Measurements from ENCODE around the gene AFAP1L2. TPM values are rescaled to one million over a fixed set of nuclear protein-coding genes. Genes with fewer than 3 reads are reported as not detected.

The AFAP1L2 gene
- polyA plus RNA-seq, 4 donors: 29.2 to 48.8 (median 44.9) TPM

DNA sequence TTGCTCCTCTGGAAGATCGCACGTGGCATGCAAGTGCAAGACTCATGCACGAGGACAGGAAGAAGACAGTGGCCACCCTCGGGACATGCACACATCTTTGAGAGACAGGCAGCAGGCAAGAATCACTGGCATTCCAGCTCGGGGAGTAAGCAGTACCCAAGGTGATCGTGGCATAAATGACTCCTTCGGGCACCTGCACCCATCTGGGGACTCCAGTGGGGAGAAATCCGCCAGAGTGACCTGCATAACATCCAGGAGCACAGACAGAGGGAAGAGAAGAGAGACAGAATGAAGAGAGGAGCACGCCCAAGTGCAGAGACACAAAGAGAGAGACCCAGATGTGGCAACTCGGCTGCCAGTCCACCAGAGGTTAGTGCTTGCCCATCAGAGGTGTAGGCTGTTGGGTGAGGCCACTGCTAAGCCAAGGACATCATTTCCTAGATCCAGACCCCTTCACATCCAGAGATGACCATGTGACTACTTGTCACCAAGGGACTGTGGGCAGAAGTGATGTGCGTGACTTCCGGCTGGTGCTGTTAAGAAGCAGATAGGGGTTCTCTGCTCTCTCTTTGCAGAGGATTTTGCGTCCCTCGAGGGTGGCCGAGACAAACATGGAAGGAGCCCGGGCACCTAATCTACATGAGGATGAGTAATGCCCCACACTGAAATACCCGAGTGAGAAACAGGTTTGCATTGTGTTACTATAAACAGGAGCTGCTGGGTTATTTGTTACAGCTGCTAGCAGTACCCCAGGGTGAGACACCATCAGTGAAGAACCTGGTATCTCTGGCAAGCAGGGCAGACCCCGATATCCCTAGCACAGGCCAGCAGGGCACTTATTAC, 84.7 kb downstream of the AFAP1L2 start:
- no peak for DNase-seq (ENCODE audit: low read depth in 4 of 4, low spot score in 3 of 4)

DNA sequence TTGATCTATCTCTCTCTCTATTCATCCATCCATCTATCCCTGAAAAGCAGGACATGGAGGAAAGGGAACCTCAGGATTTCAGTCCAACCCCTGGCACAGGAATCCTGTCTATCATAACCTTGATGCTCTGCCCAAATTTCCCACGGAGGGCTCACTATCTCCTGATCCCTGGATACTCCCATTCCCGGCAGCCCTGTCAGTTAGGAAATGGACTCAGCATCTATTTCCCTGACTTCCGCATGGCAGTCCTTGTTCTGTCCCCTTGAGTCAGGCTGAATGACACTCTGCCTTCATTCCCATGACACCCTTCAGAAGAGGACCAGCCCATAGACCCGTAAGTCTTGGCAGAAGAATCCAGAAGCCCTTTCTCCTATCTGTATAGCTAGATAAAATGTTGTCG, 87.6 kb downstream of the AFAP1L2 start:
- DNase-seq (ENCODE audit: low read depth in 4 of 4, low spot score in 3 of 4): no peak

DNA sequence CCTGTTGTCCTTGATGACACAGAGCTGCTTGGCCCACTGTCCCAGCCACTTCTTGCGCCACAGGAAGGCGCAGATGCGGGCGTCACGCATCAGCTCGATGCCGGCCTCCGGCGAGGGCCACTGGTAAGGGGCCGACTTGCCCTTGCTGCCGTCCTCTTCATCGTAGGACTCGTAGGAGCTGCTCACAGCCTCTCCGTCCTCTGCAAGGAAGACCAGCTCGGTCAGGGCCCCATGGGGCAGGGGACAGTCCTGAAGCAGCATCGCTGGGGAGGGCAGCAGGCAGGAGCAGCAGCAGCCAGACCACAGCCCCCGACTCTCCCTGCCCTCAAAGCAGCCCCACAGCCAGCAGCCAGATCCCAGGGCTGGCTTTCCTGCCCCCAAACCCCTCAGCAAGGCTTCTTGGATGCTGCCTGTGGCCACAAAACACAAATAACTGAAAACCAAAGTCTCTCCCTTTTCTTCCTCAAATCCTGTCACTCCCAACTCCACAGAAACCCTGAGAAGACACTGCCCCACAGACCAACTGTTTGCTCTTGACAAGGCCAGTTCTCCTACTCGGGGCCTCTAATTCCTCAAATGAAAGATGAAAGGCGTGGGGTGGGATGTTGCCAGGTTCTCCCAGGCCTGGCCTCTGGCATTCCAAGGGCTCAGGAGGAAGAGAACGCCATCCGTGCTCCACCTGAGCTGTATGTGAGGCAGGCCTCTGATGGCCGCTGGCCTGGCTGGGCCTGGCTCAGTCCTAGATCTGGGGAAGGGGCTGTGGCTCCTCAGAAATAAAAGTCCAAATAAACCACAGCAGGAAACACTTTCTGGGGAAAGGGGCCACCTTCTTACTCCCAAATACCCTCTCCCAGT, 88.5 kb downstream of the AFAP1L2 start:
- DNase-seq (ENCODE audit: low read depth in 4 of 4, low spot score in 3 of 4): no peak

DNA sequence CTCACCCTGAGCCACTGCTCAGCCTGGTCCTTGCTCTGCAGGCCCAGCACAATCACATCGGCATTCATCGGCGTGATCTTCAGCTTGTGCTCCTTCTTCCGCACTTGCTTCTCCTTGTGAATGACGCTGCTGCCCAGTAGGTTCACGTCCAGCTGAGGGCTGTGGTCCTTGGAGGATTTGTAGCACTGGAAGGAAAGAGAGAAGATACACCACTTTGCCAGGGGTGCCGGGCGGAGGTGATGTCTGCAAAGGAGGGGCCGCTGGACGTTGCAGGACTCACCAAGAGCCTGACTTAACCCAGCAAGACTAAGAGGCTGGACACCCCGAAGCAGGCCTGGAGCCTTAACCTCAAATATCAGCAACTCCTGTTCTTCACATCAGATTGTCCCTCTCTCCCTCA, 90.4 kb downstream of the AFAP1L2 start:
- no peak for DNase-seq (ENCODE audit: low read depth in 4 of 4, low spot score in 3 of 4)

DNA sequence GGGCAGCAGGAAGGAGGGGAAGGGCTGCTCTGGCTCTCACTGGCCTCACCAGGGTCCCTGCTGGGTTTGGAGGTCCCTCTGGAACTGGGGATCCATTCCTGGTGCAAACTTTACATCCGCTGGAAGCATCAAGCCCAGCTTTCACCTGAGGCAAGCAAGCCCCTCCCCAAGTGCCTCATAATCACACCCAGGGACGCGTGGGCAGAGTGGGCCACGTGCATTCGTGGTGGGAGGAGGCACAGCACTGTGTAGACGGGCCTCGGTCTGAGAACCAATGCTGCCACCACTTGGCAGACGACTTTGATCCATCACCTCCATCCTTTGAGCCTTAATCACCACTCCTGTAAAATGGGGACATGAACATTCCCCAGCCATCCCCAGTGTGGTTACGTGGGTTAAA, 91.2 kb downstream of the AFAP1L2 start:
- DNase-seq (ENCODE audit: low read depth in 4 of 4, low spot score in 3 of 4): no peak

DNA sequence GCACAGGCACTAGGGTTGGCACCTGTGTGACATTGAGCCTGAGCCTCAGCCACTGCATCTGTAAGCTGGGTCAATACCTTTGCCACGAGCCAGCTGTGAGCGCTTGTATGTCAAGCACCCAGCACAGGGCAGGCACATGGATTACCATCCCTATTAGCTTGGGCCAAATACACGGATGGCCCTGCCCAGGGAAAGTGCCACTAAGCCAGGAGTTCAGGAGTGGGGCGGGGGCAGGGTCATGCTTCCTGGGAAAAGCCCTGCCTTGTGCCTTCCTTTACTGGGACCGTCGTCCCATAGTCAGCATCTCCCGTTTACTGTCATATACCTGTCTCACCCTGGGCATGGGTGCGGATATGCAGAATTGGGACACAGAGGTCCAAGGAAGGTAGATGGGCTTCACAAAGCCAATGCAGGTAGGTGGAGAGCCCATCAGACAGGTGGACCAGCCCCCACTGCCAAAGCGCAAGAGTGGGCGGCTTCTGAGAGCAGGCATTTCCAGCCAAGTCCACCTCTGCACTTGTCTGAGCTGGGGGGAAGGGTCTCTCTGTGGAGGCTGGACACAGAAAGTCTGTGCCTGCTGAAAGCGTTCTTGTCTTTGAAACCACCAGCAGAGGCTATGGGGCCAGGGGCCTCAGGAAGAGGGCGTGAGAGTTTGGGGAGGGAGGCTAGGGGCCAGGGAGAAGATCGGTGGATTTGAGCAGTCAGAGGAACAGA, 92.6 kb downstream of the AFAP1L2 start:
- no peak for DNase-seq (ENCODE audit: low read depth in 4 of 4, low spot score in 3 of 4)

DNA sequence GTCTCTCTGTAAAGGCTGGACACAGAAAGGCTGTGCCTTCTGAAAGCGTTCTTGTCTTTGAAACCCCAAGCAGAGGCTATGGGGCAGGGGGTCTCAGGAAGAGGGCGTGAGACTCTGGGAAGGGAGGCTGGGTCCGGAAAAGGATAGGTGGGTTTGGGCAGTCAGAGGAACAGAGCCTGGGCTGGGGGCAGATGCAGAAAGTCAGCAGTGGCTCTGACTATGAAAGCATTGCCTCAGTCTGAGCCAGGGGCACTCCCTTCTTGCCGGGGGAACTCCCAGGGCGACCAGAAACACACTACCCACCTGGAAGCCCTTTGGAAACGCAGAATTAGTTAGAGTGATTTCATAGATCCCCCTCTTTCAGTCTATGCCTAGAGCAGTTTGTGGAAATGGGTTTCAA, 93.3 kb downstream of the AFAP1L2 start:
- DNase-seq (ENCODE audit: low read depth in 4 of 4, low spot score in 3 of 4): no peak

DNA sequence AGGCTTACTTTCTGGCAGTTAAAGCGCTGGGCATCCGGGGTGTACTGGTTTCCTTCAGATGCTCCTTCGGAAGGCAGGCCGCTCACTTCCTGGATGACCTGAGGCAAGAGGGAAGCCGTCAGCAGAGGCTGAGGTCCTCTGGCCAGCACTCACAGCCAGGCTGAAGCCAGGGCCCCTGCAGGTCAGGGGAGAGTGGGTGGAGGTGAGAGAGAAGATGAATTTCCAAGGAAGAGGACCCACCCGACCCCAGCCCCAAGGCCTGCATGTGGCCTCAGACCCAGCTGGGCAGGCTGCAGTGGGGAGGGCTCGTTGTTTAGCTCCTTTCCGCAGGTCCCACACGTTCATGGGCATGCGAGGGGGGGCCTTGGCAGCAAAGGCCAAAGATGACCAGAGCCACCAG, 94.0 kb downstream of the AFAP1L2 start:
- no peak for DNase-seq (ENCODE audit: low read depth in 4 of 4, low spot score in 3 of 4)

DNA sequence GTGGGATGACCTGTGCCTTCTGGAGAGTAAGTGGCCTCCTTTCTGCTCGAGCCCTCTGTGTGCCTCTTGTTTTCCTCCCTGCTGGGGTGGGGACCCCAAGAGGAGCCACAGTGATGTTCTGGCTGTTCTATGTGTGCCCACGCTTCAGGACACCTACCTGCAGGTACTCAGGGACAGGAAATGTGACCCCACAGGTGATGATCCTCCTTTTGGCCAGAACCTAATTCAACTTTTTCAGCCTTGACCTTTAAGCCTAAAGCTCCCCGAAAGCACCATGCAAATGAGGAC, 95.0 kb downstream of the AFAP1L2 start:
- no peak for DNase-seq (ENCODE audit: low read depth in 4 of 4, low spot score in 3 of 4)

DNA sequence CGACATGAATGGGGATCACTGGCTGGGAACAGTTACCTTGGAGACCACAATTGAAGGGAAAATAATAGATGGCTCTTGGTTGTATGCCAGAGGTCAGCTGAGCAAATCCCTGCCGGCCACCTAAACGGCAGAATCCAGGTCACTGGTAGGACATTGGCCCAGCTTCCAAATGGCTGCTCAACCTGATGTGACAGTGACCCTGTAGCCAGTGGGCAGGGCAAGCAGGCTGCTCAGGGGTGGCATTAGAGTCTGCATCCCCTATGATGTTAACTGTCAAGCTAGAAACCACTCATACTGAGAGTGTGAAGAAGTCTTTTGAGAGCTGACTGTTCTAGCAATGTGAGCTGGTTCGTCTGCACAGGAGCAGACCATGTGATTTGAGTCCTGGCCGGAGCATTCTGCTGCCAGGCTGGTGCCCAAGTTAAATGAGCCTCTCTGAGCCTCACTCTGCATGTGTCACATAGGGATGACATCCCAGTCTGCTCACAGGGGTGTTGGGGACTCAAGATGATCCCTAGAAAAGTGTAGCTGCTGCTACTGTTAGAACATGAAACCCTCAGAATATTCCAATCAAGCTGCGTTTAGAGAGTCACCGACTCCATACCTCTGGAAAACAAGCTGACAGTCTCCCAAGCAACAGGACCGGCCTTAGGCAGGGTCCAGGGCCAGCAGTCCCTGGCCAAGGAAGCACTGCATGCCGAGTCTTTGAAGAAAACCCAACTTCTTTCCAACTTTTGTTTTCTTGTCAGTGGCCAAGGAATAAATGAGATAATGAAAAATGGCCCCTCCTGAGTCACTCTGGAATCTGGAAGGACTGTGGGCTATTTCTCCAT, 95.6 kb downstream of the AFAP1L2 start:
- DNase-seq (ENCODE audit: low read depth in 4 of 4, low spot score in 3 of 4): no peak

DNA sequence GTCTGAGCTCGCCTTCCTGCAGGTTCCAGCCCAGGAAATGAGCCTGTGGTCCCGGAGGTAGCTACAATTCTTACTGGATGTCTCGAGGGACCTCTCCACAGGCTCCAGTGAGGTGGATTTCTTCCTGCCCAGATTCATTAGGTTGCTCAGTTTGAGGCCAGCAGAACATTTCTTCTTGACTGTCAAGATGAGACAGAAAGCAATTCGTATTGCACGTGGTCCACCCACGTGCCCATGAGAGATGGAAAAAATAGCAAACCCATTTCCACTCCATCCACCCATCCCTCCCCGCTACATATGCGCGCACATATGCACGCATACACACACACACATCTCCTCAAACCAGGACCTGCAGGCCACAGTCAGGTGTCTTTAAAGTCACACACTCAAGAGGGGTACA, 96.6 kb downstream of the AFAP1L2 start:
- no peak for DNase-seq (ENCODE audit: low read depth in 4 of 4, low spot score in 3 of 4)

DNA sequence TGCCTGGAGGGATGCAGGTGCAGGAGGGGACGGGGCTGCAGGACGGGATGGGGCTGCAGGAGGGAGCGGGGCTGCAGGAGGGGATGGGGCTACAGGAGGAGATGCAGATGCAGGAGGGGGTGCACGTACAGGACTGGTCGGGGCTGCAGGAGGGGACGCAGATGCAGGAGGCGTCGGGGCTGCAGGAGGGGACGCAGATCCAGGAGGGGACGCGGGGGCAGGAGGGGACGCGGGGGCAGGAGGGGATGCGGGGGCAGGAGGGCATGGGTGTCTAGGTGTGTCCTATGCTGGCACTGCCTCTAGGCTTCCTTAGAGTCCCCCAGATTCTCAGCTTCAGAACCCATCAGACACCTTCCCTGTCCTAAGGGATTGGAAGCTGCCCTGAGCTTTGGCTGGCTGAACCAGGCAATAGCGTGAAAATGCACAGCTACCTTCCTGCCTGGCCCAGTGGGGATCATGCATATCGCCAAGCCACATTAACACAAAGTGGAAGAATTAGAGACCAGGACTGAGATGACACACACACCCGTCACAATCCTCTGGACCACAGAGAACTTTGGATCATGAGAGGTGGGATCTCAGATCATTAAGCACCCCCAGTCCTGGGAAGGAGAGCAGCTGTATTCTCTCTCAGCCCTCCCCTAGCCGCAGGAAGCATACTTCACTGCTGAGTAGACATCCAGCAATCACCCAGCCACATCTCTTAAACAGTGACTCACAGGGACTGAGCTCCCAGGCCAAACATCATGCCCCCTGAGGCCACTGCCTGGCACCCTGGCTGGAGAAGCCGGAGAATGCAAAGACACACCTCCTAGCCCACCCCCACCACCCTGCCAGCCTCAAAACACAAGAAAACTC, 98.0 kb downstream of the AFAP1L2 start:
- DNase-seq (ENCODE audit: low read depth in 4 of 4, low spot score in 3 of 4): no peak

DNA sequence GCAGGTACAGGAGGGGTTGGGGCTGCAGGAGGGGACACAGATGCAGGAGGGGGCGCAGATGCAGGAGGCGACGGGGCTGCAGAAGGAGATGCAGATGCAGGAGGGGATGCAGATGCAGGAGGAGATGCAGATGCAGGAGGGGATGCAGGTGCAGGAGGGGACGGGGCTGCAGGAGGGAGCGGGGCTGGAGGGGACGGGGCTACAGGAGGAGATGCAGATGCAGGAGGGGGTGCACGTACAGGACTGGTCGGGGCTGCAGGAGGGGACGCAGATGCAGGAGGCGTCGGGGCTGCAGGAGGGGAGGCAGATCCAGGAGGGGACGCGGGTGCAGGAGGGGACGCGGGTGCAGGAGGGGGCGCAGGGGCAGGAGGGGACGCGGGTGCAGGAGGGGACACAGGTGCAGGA, 98.8 kb downstream of the AFAP1L2 start:
- no peak for DNase-seq (ENCODE audit: low read depth in 4 of 4, low spot score in 3 of 4)

DNA sequence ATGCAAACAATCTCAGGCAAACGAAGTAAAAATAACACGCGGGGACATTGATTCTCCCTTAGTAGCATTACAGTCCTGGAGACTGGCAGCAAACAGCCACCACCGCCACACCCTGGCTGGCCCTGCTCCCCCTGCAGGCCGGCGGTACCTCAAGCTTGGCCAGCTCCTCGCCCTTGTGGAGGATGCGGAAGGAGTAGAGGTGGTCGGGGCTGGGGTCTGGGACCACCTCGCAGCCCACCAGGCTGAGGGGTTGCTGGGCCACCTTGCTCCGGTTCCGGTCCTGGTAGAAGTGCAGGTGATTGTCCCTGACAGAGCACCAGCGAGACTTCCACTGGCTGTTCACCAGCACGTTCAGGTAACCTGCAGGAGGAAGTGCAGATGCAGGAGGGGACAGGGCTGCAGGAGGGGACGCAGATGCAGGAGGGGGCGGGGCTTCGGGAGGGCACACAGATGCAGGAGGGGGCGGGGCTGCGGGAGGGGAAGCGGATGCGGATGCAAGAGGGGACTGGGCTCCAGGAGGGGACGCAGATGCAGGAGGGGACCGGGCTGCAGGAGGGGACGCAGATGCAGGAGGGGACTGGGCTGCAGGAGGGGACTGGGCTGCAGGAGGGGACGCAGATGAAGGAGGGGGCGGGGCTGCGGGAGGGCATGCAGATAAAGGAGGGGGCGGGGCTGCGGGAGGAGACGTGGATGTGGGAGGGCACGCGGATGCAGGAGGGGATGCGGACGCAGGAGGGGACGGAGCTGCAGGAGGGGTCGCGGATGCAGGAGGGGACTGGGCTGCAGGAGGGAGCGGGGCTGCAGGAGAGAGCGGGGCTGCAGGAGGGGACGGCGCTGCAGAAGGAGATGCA, 99.5 kb downstream of the AFAP1L2 start:
- DNase-seq (ENCODE audit: low read depth in 4 of 4, low spot score in 3 of 4): peak; percentile 29 to 50 (median 45)

DNA sequence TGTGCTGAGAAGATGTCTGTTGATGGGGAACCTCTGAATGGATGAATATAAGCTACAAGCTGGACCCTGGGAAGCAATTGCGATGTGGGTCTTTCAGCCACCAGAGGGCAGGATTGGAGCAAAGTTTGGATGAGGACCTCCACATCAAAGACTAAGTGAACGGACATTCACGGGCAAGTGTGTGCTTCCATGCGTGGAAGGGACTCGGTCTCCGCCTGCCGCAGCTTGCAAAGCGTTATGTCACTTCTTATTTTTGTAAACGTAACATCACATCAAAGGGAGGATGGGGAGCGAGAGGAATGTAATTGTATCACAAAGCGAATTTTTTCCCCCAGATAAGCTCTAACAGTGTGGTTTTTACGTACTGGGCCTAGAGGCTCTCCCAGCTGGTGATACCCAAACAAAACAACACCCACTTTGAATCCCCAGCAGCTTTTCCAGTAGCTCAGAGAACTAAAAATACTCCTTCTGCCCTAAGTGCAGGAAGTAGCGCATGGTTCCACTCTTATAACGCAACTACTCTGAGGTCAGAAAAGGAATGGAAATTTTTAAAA, 100.2 kb downstream of the AFAP1L2 start:
- peak; percentile 78 to 83 (median 82) for DNase-seq (ENCODE audit: low read depth in 4 of 4, low spot score in 3 of 4)

DNA sequence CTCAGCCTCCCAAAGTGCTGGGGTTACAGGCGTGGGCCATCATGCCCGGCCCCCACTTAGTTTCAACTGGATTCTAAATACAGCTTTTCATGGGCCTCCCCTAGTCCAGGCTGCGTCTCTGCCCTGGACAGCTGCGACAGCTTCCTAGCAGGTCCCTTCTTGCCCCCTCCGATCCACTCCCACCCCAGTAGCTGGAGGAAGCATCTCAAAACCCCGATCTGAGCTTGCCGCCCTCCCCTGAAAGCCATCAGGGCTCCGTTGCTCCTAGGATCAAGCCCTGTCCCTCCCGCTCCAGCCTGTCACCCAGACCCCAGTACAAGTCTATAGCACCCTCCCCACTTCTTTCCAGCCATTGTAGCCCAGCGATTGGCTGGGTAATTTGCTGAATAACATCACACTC, 100.7 kb downstream of the AFAP1L2 start:
- no peak for DNase-seq (ENCODE audit: low read depth in 4 of 4, low spot score in 3 of 4)

DNA sequence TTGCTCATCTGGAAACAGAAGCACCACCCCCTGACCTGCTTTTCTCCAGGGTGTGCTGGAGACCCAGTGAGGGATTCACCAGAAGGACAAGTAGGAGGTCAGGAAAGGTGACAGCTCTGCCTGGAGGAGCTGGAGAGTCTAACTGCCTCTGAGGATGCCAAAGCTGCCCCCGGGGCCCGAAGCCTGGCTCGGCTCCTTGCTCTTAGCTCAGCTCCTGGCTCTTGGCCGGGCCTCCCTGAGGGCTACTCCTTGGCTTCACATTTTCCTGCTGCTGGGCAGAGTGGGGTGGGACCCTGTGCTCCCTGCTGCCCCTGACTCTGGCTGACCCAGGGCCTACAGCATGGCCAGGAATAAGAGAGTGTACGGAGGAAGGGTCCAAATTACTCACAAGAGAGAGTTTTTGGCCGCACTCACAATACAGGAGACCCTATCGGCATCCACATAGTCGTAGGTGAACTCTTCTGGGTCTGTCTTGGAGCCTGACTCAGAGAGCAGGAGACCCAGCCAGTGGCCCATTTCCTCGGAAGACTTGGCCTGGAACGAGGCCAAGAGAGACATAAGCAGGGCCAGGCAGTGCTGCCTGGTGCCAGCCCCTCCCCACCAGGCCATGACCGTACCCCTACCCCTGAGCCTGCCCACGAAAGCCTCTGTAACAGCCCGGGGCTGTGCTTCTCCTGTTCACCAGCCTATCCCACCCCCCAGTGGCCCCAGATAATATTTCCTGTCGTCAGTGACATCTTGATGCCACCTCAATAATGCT, 102.2 kb downstream of the AFAP1L2 start:
- no peak for DNase-seq (ENCODE audit: low read depth in 4 of 4, low spot score in 3 of 4)

DNA sequence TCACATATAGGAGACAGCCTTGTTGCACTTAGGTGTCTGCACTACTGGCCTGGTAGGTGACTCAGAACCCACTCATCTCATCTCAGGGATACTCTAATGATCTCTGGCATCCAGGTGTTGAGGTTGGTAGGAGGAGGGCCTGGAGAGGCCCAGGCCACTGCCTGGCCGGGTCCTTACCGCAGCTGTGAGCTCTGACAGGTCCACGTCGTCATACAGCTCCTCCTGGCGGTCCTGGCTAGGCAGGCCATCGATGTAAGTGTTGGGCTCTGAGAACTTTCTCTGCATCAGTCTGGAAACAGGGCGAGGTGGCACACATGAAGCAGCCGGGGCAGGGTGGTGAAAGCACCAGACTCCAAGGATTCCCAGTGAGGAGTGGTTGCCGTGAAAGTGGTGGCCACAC, 103.1 kb downstream of the AFAP1L2 start:
- DNase-seq (ENCODE audit: low read depth in 4 of 4, low spot score in 3 of 4): no peak

All from left renal pelvis (tissue), 4 donors.